Pulmonary artery endothelial cell (primary cell): Measurements from ENCODE around the gene CTSW. TPM values are rescaled to one million over a fixed set of nuclear protein-coding genes. Genes with fewer than 3 reads are reported as not detected.

ENCODE experiments used
- DNase-seq: peaks from one replicate; pipeline ENCODE4 v3.0.0-alpha.2; 2011; ENCODE audit warnings: low read depth, low spot score
- total RNA-seq: library from RNA; depleted of rRNA; stranded (reverse); fragments of >200 nt; gene quantifications from 2 replicates; pipeline ENCODE4 v1.2.3, GENCODE V29; 2014

Gene CTSW
- total RNA-seq, 1 donor from 2014 or later = not detected

DNA sequence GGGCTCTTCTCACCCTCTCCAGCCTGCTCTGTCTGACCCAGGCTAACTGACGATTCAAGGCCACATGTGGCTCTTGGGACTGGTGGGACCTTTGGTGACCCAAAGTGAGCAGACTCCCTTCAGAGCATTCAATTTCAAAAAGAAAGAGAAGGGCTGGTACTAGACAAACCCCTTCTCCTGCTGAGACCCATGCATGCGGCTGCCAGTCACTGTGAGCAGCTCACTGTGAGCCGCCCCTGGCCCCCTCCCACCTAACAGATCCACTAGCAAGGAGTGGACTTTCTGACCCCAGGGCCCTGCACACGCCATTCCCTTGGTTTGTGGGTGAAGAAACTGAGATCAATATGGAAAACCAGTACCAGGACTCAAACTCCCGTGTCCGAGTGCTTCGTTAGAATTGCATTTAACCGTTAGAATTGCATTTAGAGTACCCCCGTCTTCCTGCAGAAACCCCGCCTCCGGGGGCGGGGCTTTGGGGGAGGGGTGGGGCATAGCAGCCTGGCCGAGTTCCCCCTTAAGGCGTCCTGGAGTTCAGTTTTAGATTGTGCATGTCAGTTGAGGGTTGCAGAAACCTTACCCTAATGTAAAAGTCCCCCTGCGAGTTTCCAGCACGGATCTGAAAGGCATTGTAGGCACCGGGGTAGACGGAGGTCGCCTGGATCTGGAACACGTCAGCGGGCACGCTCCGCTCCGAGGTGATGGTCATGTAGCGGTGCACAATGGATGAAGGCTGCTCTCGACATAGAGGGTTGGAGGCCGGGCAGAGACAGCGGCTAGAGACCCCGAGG lies 12.2 kb upstream of the CTSW start:
- DNase-seq = no peak

DNA sequence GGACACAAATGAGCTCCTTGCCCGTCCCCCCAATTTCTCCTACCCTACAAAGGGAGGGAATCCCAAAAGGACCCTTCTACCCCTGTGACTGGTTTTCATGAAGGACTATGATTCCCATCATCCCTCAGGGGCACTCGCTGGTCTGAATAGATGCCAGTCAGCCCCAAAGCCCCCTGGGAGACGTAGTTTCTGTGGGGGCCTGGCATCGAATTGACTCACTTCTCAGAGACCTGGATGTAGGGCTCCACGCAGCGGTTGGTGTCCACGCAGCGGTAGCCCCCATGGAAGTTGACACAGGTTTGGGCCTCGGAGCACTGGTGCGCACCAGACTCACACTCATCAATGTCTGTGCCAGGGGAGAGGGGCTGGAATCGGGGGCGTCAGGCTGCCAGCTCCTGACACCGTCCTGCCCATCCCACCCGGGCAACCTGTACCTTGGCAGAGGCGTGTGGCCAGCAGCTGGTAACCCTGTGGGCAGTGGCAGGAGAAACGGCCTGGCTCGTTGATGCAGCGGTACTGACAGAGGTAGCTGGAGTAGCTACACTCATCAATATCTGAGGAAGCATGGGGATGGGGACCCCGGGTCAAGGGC lies 11.5 kb upstream of the CTSW start:
- no peak for DNase-seq

DNA sequence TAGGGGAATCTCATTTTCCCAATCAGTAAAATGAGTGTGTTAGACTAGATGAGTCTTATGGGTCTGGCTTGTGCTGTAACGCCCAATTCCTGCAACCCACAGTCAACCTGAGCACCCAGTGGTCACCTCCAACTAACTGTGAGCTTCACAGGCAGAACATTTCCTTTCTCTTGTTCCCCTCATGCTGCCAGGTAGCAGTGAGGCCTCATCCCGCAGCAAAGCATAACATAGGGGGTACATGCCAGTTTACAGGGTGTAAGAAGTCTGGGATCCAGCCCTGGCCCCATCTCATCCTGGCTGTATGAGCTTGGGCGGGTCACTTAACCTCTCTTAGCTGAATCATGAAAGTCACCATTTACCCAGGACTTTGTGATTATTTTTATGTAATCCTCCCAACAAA lies 10.7 kb upstream of the CTSW start:
- no peak for DNase-seq

DNA sequence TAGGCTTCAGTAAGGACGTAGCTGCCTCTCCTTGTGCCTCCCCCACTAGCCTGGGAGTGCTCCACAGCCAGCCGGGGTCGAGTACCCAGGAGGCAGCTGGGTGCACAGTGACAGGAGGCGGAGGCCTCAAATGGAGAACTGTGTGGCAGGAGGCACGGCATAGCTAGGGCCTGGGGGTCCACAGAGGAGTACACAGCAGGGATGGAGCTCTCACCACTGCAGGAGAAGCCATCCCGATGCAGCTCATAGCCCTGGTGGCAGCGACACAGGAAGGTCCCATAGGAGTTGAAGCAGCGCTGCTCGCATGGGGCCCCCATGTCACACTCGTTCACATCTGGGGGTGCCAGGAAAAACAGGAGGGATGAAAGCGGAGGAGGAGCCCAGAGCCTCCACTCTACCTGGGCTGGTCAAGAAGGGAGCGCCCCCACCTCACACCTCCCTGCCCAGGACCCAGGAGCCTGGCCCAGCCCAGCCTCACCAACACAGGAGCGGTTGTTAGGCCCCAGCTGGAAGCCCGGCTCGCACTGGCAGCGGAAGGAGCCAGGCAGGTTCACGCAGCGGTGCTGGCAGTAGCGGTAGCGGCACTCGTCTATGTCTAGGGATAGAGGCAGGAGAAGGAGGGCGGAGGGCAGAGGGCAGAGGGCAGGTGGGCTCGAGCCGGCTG lies 9.9 kb upstream of the CTSW start:
- DNase-seq = no peak

GRCh38 chr11:65870307-65870658 lies 9.4 kb upstream of the CTSW start:
- DNase-seq = no peak

DNA sequence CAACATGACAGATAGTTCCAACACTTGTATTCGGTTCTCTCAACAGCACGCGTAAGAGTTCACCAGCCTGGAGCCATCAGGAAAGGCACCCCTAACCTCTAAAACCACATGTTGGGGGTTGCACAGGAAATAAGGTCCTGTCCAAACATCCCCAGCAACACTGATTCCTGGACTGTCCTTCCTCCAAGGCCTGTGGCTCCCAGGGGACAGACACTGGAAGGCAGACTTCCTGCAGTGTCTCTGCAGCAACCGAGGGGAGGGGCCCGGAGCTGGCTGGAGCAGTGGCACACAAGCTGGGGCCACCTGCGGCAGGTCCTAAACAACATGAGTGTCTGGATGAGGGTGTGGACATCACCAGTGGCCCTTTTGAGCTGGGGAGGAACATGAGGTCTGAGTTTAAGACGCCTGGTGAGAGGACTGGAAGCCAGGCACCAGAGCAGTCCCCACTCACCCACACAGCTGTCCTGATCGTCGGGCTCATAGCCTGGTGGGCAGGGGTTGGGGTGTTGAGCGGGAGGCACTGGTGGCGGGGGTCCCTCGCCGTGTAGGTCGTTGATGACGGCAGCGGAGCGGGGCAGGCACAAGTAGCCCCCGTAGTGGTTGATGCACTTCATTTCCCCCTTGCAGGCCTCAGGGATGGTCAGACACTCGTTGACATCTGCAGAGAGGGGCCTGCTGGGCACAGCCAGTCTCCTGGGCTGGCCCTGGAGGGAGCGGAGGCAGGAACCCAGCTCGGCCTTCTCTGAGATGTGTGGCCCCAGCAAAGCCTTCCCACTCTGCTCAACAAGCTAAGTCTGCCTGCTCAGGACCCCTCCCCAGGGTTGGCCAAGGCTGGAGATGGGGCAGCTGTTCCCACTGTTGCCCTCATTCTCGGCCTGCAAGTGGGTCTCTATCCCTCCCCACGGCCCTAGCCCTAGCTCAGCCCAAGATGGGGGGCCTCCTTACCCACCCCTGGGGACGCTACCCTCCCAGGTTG lies 8.6 kb upstream of the CTSW start:
- no peak for DNase-seq

- DNase-seq = no peak
Observed at GRCh38 chr11:65871811-65872548, 7.7 kb upstream of the CTSW start.

- no peak for DNase-seq
Observed at GRCh38 chr11:65872586-65873317, 6.9 kb upstream of the CTSW start, which contains the start of gene EFEMP2. Gene EFEMP2, minus strand, starts transcription at chr11:65872800. Its CDS starts 446 bp downstream, at chr11:65872354.

- DNase-seq = no peak
Observed at GRCh38 chr11:65873318-65874156, 6.1 kb upstream of the CTSW start.

GRCh38 chr11:65880027-65880426 lies 390 bp downstream of the CTSW start:
- no peak for DNase-seq

GRCh38 chr11:65880844-65881421 lies 1.3 kb downstream of the CTSW start:
- no peak for DNase-seq

- no peak for DNase-seq
Observed at GRCh38 chr11:65882120-65883057, 2.8 kb downstream of the CTSW start.

GRCh38 chr11:65883058-65883761 lies 3.6 kb downstream of the CTSW start:
- no peak for DNase-seq

GRCh38 chr11:65883786-65884715 lies 4.4 kb downstream of the CTSW start:
- no peak for DNase-seq

DNA sequence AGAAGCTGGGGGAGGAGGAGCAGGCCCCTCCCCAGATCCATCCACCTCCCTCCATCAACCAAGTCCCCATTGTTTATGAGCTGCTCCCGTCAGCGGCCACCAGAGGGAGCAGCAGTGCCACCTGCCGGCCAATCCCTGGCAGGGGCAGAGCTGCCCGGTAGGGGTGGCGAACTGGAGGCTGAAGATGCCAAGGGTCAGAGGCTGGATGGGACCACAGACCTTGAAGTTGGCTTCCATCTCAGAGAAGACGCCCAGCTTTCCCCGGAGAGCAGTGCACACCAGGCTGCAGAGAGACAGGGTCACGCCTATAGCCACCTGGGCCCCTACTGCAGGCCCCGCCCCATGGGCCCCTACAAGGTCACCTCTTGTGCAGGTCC lies 5.1 kb downstream of the CTSW start:
- DNase-seq = no peak

- no peak for DNase-seq
Observed at GRCh38 chr11:65885231-65885630, 5.6 kb downstream of the CTSW start.
